ENCODE measurements around the gene CBARP. TPM values are rescaled to one million over a fixed set of nuclear protein-coding genes. Genes with fewer than 3 reads are reported as not detected.
A peak's percentile ranks its signal among the peaks of the same experiment; 100 is the strongest.

Gene CBARP
- polyA plus RNA-seq, 1 of the 3 experiments (the other 2 are of a cell fraction), result 5.1 TPM

DNA sequence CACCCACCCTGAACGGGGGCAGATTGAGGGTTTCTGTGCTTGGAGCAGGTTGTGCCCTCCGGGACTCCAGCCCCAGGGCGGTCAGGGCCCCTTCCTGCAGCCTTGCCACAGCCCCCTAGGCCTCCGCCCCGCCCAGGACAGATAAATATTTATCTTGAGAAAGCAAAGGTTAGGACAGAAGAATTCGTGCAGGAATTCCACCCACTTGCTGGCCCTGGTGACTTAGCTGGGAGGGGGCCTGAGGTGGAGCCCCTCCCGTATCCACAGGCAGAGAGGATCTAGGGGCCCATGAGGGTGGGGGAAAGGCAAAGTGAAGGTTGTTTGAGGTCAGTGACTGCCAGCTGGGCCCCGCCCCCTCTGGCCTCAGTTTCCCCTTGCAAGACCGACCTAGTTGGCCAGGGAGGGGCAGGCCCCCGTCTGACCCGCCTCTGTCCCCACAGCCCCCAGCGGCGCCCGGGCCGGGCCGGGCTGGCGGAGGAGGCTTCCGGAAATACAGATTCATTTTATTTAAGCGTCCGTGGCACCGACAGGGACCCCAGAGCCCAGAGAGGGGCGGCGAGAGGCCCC lies 15.8 kb upstream of the CBARP start:
- H3K9ac ChIP-seq, result peak overlapping the region; percentile 98
- no peaks in the 10 kb centered on the region for H3K9me2 ChIP-seq
- peaks cover 20 to 38% of the 10 kb centered on the region in 2 experiments for H3K4me1 ChIP-seq (ENCODE audit: control insufficient read depth in 1 of 2, insufficient read depth in 2 of 2, low read depth in 1 of 2, low read length in 1 of 2)
- no peak overlapping the region for H2AFZ ChIP-seq (ENCODE audit: low read depth)
- TF ChIP-seq RXRA (IDR thresholded peaks at IDR 0.05; ENCODE audit: borderline replicate concordance, low read depth) (0 out of 2 replicates have a peak, but pooled peaks have one; percentile 0), RAD21 (IDR thresholded peaks at IDR 0.05; ENCODE audit: low read length) (no peak)
- CTCF ChIA-PET, result interaction anchor here (1.0 to 18.6 kb wide), 6 partner anchors 9 to 140 kb away, joined by 3 to 594 read pairs (median 4); partner anchors contain the start of genes ATP5F1D and CIRBP
- peak overlapping the region; percentile 99 for H3K4me2 ChIP-seq
- H3K27ac ChIP-seq (ENCODE audit: low read depth in 2 of 2, low read length in 1 of 2), result peak overlapping the region; percentile 95 to 99
- POLR2A ChIA-PET, result interaction anchor here (1.0 to 1.9 kb wide), 7 partner anchors 8 to 22 kb away, joined by 3 to 32 read pairs (median 7); partner anchors contain the start of genes ATP5F1D, CIRBP and FAM174C
- H3K4me3 ChIP-seq (ENCODE audit: low read depth in 2 of 2, low read length in 1 of 2), result peak overlapping the region; percentile 79 to 86
- H3K79me2 ChIP-seq (ENCODE audit: insufficient read depth), result peaks cover 83% of the 10 kb centered on the region
- peaks cover 58% of the 10 kb centered on the region for H3F3A ChIP-seq (replicated peaks; ENCODE audit: insufficient read depth)
- H4K20me1 ChIP-seq (ENCODE audit: insufficient read depth), result peaks cover 65% of the 10 kb centered on the region
- no peaks in the 10 kb centered on the region for H3K27me3 ChIP-seq (ENCODE audit: insufficient read depth)
- H3K9me3 ChIP-seq, result no peaks in the 10 kb centered on the region
- DNase-seq, result no peak
- H3K36me3 ChIP-seq (replicated peaks in 1 of 2; ENCODE audit: control insufficient read depth in 1 of 2, insufficient read depth in 2 of 2, low read length in 1 of 2), result peaks cover 49 to 50% of the 10 kb centered on the region in 2 experiments
- WGBS (ENCODE audit: low lambda C conversion rate), result 27% methylated on average over 10 of the region's 23 CpGs

GRCh38 chr19:1252821-1253513 lies 15.2 kb upstream of the CBARP start:
- peak overlapping the region; percentile 98 for H3K9ac ChIP-seq
- no peak overlapping the region for H2AFZ ChIP-seq (ENCODE audit: low read depth)
- H3K27ac ChIP-seq (ENCODE audit: low read depth in 2 of 2, low read length in 1 of 2), result peak overlapping the region; percentile 95 to 99
- peaks cover 60% of the 10 kb centered on the region for H4K20me1 ChIP-seq (ENCODE audit: insufficient read depth)
- peak; percentile 69 for DNase-seq
- H3K36me3 ChIP-seq (replicated peaks in 1 of 2; ENCODE audit: control insufficient read depth in 1 of 2, insufficient read depth in 2 of 2, low read length in 1 of 2), result peaks cover 43 to 49% of the 10 kb centered on the region in 2 experiments
- 2% methylated on average over 11 of the region's 26 CpGs for WGBS (ENCODE audit: low lambda C conversion rate)
- H3K9me2 ChIP-seq, result no peaks in the 10 kb centered on the region
- peaks cover 54% of the 10 kb centered on the region for H3F3A ChIP-seq (replicated peaks; ENCODE audit: insufficient read depth)
- no peaks in the 10 kb centered on the region for H3K27me3 ChIP-seq (ENCODE audit: insufficient read depth)
- ChIA-PET POLR2A (interaction anchor here (1.0 to 1.9 kb wide), 7 partner anchors 9 to 22 kb away, joined by 3 to 32 read pairs (median 7); partner anchors contain the start of genes ATP5F1D, CIRBP and FAM174C), CTCF (interaction anchor here (0.8 to 18.6 kb wide), 7 partner anchors 9 to 140 kb away, joined by 3 to 594 read pairs (median 4); partner anchors contain the start of genes ATP5F1D and CIRBP)
- no peaks in the 10 kb centered on the region for H3K9me3 ChIP-seq
- peak overlapping the region; percentile 99 for H3K4me2 ChIP-seq
- peak overlapping the region; percentile 79 to 86 for H3K4me3 ChIP-seq (ENCODE audit: low read depth in 2 of 2, low read length in 1 of 2)
- H3K4me1 ChIP-seq (ENCODE audit: control insufficient read depth in 1 of 2, insufficient read depth in 2 of 2, low read depth in 1 of 2, low read length in 1 of 2), result peaks cover 18 to 32% of the 10 kb centered on the region in 2 experiments; a peak in 3 of 4 replicates
- H3K79me2 ChIP-seq (ENCODE audit: insufficient read depth), result peaks cover 79% of the 10 kb centered on the region
- TF ChIP-seq TEAD4 (IDR thresholded peaks at IDR 0.05; ENCODE audit: borderline replicate concordance, insufficient read depth), result no peak
- TF ChIP-seq FOSL2 (IDR thresholded peaks at IDR 0.05; ENCODE audit: borderline replicate concordance, low read depth), result peak; percentile 74
- no peak for TF ChIP-seq ZBTB33 (IDR thresholded peaks at IDR 0.05; ENCODE audit: borderline replicate concordance, low read depth)
- no peak for TF ChIP-seq RAD21 (IDR thresholded peaks at IDR 0.05; ENCODE audit: low read length)
- TF ChIP-seq EZH2phosphoT487 (IDR thresholded peaks at IDR 0.05; ENCODE audit: borderline replicate concordance, low read depth), result no peak
- peak; percentile 44; the same call in 1 of the 2 replicates for TF ChIP-seq RXRA (IDR thresholded peaks at IDR 0.05; ENCODE audit: borderline replicate concordance, low read depth)
- no peak for TF ChIP-seq SMC3 (IDR thresholded peaks at IDR 0.05; ENCODE audit: low read depth, low read length)
- peak; percentile 68 for TF ChIP-seq NFIC (IDR thresholded peaks at IDR 0.05; ENCODE audit: borderline replicate concordance)
- TF ChIP-seq, protein P1, sequence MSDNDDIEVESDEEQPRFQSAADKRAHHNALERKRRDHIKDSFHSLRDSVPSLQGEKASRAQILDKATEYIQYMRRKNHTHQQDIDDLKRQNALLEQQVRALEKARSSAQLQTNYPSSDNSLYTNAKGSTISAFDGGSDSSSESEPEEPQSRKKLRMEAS (IDR thresholded peaks at IDR 0.05; ENCODE audit: low read depth), result peak; percentile 16
- peak; percentile 37; the same call in 1 of the 2 replicates for TF ChIP-seq GABPA (IDR thresholded peaks at IDR 0.05; ENCODE audit: low read depth)
- TF ChIP-seq CTCF (IDR thresholded peaks at IDR 0.05), result peak; percentile 24
- TF ChIP-seq YY1 (IDR thresholded peaks at IDR 0.05; ENCODE audit: low read depth), result 0 out of 2 replicates have a peak, but pooled peaks have one; percentile 16
- TF ChIP-seq USF2 (IDR thresholded peaks at IDR 0.05; ENCODE audit: borderline replicate concordance, low read depth, low read length), result no peak
- peak; percentile 78 for TF ChIP-seq JUND (IDR thresholded peaks at IDR 0.05)
- no peak for TF ChIP-seq TAF1 (IDR thresholded peaks at IDR 0.05; ENCODE audit: borderline replicate concordance, low read depth, low read length)
- TF ChIP-seq NRF1 (IDR thresholded peaks at IDR 0.05; ENCODE audit: low read depth, low read length), result peak; percentile 33; the same call in 1 of the 2 replicates
- no peak for TF ChIP-seq POLR2AphosphoS5 (IDR thresholded peaks at IDR 0.05; ENCODE audit: low read depth, low read length)
- TF ChIP-seq MEF2A (IDR thresholded peaks at IDR 0.05; ENCODE audit: borderline replicate concordance, low read depth), result no peak
- TF ChIP-seq FOXM1 (IDR thresholded peaks at IDR 0.05; ENCODE audit: low read depth), result no peak
- TF ChIP-seq FOXJ3 (CRISPR knock-in tag; IDR thresholded peaks at IDR 0.05), result no peak
- no peak for TF ChIP-seq RFX5 (IDR thresholded peaks at IDR 0.05; ENCODE audit: low read length)

Data from SK-N-SH (cell line).